Spleen (tissue), 7 donors: ENCODE results near the gene CST7.

Experiments used
- POLR2A ChIP-seq, 3 donors: fragments of 450-650 bp; IDR thresholded peaks; one replicate each; pipeline ENCODE4 v1.5.1; 2017; ENCODE audit warnings: antibody characterized with exemption in 3 of 3, mild to moderate bottlenecking in 1 of 3
- TF ChIP-seq, protein P1 (sequence below), 11 experiments: fragments of 200-600 bp in 7 of 11; fragments of 450-650 bp in 4 of 11; sonication (generic) in 4 of 11; IDR thresholded peaks in 8 of 11; conservative IDR thresholded peaks in 3 of 11; 1 replicate in 7 of 11; 2 replicates in 4 of 11; pipeline versions ENCODE4 v1.4.0 to v1.8.0; 2016 to 2021; ENCODE audit warnings: antibody characterized with exemption in 11 of 11, inconsistent platforms in 4 of 11, mild to moderate bottlenecking in 1 of 11
- donor health status: DM: no; HTN: no; CAD: no; lungs with moderate emphysema.
- donor health status: DM: no; HTN: no; CAD: no.
- donor health status: DM: no; HTN: no; CAD: no.

- TF ChIP-seq POLR2A (IDR thresholded peaks at IDR 0.05) = no peak
- TF ChIP-seq, protein P1, sequence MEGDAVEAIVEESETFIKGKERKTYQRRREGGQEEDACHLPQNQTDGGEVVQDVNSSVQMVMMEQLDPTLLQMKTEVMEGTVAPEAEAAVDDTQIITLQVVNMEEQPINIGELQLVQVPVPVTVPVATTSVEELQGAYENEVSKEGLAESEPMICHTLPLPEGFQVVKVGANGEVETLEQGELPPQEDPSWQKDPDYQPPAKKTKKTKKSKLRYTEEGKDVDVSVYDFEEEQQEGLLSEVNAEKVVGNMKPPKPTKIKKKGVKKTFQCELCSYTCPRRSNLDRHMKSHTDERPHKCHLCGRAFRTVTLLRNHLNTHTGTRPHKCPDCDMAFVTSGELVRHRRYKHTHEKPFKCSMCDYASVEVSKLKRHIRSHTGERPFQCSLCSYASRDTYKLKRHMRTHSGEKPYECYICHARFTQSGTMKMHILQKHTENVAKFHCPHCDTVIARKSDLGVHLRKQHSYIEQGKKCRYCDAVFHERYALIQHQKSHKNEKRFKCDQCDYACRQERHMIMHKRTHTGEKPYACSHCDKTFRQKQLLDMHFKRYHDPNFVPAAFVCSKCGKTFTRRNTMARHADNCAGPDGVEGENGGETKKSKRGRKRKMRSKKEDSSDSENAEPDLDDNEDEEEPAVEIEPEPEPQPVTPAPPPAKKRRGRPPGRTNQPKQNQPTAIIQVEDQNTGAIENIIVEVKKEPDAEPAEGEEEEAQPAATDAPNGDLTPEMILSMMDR (IDR thresholded peaks at IDR 0.05 in 8 of 11, conservative IDR thresholded peaks at IDR 0.05 in 3 of 11) = no peak
These were observed 33.2 kb upstream of the CST7 start for GRCh38 chr20:24915892-24916291.
